Breast epithelium (tissue), 4 donors: ENCODE measurements around the gene DCXR. TPM values are rescaled to one million over a fixed set of nuclear protein-coding genes. Genes with fewer than 3 reads are reported as not detected.

ENCODE experiments used
- DNase-seq, 2 donors: peaks; one replicate each; pipeline ENCODE4 v3.0.0-alpha.2; 2019; ENCODE audit warnings: low spot score in 2 of 2
- H3K27ac ChIP-seq, 2 donors: fragments of 200-600 bp; sonication (generic) in 1 of 2; one replicate each; pipeline ENCODE4 v1.5.1; 2016 to 2019; ENCODE audit warnings: mild to moderate bottlenecking in 1 of 2
- H3K27me3 ChIP-seq, 2 donors: fragments of 200-600 bp; sonication (generic) in 1 of 2; one replicate each; pipeline versions ENCODE4 v1.5.1 to v1.6.0; 2017 to 2019; ENCODE audit warnings: control low read depth in 1 of 2, mild to moderate bottlenecking in 1 of 2
- H3K36me3 ChIP-seq: fragments of 200-600 bp; one replicate; pipeline ENCODE4 v1.5.1; 2019
- H3K4me1 ChIP-seq, 2 donors: fragments of 200-600 bp; sonication (generic); one replicate each; pipeline ENCODE4 v1.5.1; 2016 to 2019; ENCODE audit warnings: control low read depth in 1 of 2
- H3K4me3 ChIP-seq, 3 donors: fragments of 200-600 bp; sonication (generic); 1 replicate in 2 of 3; 2 replicates in 1 of 3; pipeline ENCODE4 v1.5.1; 2016 to 2019; ENCODE audit warnings: mild to moderate bottlenecking in 3 of 3, moderate library complexity in 2 of 3
- H3K9me3 ChIP-seq, 2 donors: fragments of 200-600 bp; sonication (generic) in 1 of 2; one replicate each; pipeline ENCODE4 v1.5.1; 2016 to 2019; ENCODE audit warnings: control low read depth in 1 of 2
- CTCF ChIP-seq, 3 donors: fragments of 450-650 bp; IDR thresholded peaks; one replicate each; pipeline ENCODE4 v1.5.1; 2016 to 2017; ENCODE audit warnings: antibody characterized with exemption in 3 of 3, mild to moderate bottlenecking in 3 of 3, moderate library complexity in 3 of 3
- POLR2A ChIP-seq: fragments of 450-650 bp; IDR thresholded peaks from one replicate; pipeline ENCODE4 v1.6.1; 2016; ENCODE audit warnings: antibody characterized with exemption, mild to moderate bottlenecking, moderate library complexity
- POLR2AphosphoS5 ChIP-seq, 3 donors: sonication (generic); formaldehyde crosslinking; IDR thresholded peaks; one replicate each; pipeline ENCODE4 v1.6.1; 2017; ENCODE audit warnings: antibody characterized with exemption in 3 of 3
- intact Hi-C: fragments of 100-400 bp; cut with DNase I; formaldehyde crosslinking; loops from one replicate; pipeline ENCODE4 v1.15.1; 2023; ENCODE audit warnings: low total_unique reads
- total RNA-seq, 3 donors: library from RNA; depleted of rRNA; stranded (reverse); fragments of >200 nt; gene quantifications; one replicate each; pipeline ENCODE4 v1.1.0, GENCODE V29; 2016

Gene DCXR
- total RNA-seq, 3 donors from 2014 or later, result 202 to 484 (median 228) TPM

- TF ChIP-seq POLR2A (no peak), POLR2AphosphoS5 (IDR thresholded peaks at IDR 0.05) (no peak), CTCF (IDR thresholded peaks at IDR 0.05) (no peak)
- DNase-seq, result no peak
- intact Hi-C loops, result loop anchor here (10.0 kb wide), 1 partner anchor 48 kb away; no protein-coding TSS in a partner anchor
These were observed 834 bp downstream of the DCXR start for GRCh38 chr17:82036634-82037091.

GRCh38 chr17:82035956-82036633 lies 1.4 kb downstream of the DCXR start:
- TF ChIP-seq CTCF (IDR thresholded peaks at IDR 0.05) (no peak), POLR2AphosphoS5 (IDR thresholded peaks at IDR 0.05) (no peak), POLR2A (no peak)
- Histone ChIP-seq H3K4me3 (peak overlapping the region; percentile 58 to 96 (median 63)), H3K36me3 (no peaks in the 10 kb centered on the region), H3K27ac (peak overlapping the region; percentile 87 to 99), H3K9me3 (no peaks in the 10 kb centered on the region), H3K27me3 (no peaks in the 10 kb centered on the region), H3K4me1 (peaks cover 8 to 10% of the 10 kb centered on the region in 2 donors)
- intact Hi-C loops, result loop anchor here (10.0 kb wide), 1 partner anchor 49 kb away; no protein-coding TSS in a partner anchor
- no peak for DNase-seq

More at GRCh38 chr17:82036634-82037091, 834 bp downstream of the DCXR start:
- peak overlapping the region; percentile 58 to 96 (median 63) for H3K4me3 ChIP-seq
- peaks cover 8 to 10% of the 10 kb centered on the region in 2 donors for H3K4me1 ChIP-seq
- H3K9me3 ChIP-seq, result no peaks in the 10 kb centered on the region
- peak overlapping the region; percentile 87 to 99 for H3K27ac ChIP-seq
- no peaks in the 10 kb centered on the region for H3K27me3 ChIP-seq
- no peaks in the 10 kb centered on the region for H3K36me3 ChIP-seq

GRCh38 chr17:82035488-82035887 lies 2.0 kb downstream of the DCXR start:
- Histone ChIP-seq H3K36me3 (no peaks in the 10 kb centered on the region), H3K4me1 (peaks cover 8 to 10% of the 10 kb centered on the region in 2 donors), H3K27ac (no peak overlapping the region), H3K4me3 (no peak overlapping the region), H3K9me3 (no peaks in the 10 kb centered on the region), H3K27me3 (no peaks in the 10 kb centered on the region)
- TF ChIP-seq POLR2A (no peak), CTCF (IDR thresholded peaks at IDR 0.05) (no peak), POLR2AphosphoS5 (IDR thresholded peaks at IDR 0.05) (no peak)
- intact Hi-C loops, result loop anchor here (10.0 kb wide), 1 partner anchor 49 kb away; no protein-coding TSS in a partner anchor
- no peak for DNase-seq

GRCh38 chr17:82034371-82035011 lies 3.0 kb downstream of the DCXR start:
- Histone ChIP-seq H3K36me3 (no peaks in the 10 kb centered on the region), H3K27ac (peak overlapping the region in 1 of 2 donors; percentile 21), H3K9me3 (no peaks in the 10 kb centered on the region), H3K27me3 (no peaks in the 10 kb centered on the region), H3K4me3 (no peak overlapping the region), H3K4me1 (peaks cover 12 to 15% of the 10 kb centered on the region in 2 donors)
- no peak for DNase-seq
- TF ChIP-seq POLR2AphosphoS5 (IDR thresholded peaks at IDR 0.05) (no peak), CTCF (IDR thresholded peaks at IDR 0.05) (no peak), POLR2A (no peak)
- intact Hi-C loops, result loop anchor here (5.0 to 10.0 kb wide), 2 partner anchors 50 to 118 kb away; no protein-coding TSS in a partner anchor
